Esophagus mucosa (tissue), 1 donor: ENCODE measurements around the gene NME3. TPM values are rescaled to one million over a fixed set of nuclear protein-coding genes. Genes with fewer than 3 reads are reported as not detected.
"Not testable (repeated sequence)": the region's sequence is repeated elsewhere in the genome, so short reads cannot be mapped to it uniquely, and the experiment has no call there.

ENCODE experiments used
- ATAC-seq: fragments of 200-7000 bp; cut with Tn5 transposase; one replicate; pipeline ENCODE4 v1.9.1; 2020
- total RNA-seq: library from RNA; stranded (reverse); gene quantifications from one replicate; pipeline ENCODE4 v1.2.4, GENCODE V29; 2023
- donor health status: DM: yes; HTN: yes; CAD: no.

Gene NME3
- total RNA-seq, 1 donor from 2014 or later, result 29.6 TPM

DNA sequence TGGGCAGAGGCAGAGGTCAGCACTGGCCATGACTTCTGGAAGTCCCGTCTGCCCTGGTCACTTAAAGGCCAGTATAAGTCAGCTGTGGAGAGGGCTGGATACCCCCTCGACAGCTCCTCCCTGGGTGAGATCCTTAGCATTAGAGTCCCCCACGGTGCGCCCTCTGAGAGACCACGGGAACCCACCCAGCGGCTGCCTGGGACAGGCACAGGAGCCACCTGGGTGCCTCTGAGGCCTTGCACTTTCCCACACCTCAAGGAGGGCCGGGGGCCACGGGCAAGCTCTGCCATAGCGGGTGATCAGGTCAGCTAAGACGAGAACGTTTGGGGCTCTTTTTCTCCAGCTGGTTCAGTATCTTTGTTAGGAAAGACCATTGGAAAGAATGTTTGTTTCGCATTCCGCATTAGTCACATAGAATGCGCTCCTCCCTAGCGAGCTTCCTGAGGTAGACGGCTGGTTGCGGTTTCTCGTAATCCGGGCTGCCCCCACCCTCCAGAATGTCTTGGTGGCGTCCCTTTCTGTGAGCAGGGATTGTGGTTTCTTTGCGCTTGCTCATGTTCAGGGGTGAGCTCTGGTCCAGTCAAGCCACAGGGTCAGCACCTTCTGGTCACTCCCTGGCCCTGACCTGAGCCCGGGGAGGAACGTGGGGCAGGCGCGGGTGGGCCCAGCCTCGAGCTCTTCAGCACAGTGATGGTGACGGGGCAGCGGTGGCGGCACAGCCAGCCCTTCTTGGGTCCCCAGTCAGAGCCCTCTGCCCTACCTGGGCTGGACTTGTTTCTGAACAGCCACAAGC is 25.2 kb downstream of the NME3 start:
- no peak for ATAC-seq

DNA sequence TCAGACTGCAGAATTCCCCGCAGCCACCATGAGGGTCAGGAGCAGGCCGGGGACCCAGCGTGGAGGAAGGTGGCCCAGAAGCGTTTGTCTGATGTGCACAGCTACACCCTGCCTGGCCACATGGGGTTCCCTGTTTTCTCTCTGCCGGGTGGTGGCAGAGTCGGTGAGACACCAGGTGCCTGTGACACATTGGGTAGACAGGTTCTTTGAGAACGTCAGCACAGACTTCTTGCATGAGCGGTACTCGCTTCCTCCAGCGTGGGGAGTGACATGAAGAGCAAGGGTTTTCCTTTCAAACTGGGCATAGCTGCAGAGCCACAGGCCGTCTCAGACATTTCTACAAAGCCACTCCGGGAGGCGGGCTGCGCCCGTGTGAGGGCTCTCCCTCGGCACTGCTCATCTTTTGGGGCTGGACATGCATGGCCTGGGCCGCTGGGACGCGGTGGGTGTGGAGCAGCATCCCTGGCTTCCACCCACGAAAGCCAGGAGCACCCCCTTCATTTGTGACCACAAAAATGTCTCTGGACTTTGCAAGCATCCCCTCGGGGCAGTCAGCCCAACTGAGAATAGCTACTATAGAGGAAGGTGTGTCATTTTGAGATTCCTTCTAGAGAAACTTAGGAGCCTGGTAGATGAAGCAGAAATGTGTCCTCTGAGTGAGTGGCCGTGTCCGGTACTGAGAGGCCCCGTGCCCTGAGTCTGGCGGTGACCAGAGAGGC is 26.0 kb downstream of the NME3 start:
- ATAC-seq, result peak; percentile 54

DNA sequence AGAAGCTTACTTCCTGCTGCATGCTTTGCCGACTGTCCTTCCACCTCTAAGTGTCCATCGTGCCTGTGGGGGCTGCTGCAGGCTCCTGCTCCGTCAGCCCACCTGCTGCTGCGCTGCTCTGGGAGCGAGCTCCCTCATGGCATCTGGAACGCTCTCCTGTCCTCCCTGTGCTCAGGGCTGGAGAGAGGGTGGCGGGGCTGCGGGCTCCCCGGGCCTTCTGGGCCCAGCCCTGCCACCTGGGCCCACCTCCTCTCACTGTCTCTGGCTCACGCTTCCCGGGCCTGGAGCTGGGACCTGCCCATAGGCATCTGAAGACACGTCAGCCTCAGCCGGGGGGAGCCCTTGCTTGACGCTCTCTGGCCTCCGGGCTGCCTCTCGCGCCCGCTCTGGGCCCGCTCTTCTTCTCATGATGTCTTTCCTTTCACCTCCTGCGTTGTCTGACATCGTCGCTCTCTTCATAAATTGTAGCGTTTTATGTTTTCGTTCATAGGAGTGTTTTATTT is 27.0 kb downstream of the NME3 start:
- no peak for ATAC-seq

DNA sequence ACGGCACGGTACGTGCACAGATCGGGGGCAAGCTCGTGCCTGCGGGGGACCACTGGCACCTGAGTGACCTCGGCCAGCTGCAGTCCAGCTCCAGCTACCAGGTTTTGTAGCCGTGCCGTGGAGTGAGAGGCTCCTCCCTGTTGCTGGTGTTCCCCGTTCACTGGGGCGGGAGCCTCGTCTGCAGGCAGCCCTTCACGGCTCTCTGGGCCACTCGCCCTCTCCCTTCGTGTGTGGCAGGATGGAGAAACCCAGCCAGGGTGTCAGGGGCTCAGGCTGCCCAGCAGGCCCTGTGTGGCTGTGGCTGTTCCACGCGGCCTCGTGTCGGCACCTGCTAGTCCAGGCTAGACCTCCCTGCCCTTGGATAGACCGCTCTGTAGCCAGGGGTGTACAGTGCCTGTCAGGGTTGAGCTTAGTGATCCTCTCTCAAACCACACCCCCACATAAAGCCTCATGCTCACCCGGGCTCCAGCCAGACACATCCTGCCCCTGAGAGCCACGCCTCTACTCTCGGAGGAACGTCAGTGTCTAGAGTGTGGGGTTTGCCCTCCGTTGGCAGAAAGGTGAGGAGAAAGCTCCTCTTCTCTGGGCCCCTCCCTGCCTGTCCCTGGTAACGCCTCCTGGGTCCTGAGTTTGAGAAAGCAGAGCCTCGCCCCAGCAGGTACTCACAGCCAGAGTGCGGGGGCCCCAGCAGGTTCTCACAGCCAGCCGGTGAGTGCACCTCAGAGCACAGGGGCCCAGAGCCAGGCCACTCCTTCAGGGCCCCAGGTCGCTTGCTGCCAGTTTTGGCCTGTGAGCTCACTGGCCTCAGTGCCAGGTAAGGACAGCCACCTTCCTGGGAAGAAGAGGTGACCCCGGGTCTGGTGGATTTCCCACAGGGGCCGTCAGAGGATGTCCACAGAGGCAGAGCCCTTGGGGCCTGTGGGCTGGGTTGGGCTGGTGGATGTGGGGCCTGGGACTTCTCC is 27.7 kb downstream of the NME3 start:
- ATAC-seq, result peak; percentile 63

DNA sequence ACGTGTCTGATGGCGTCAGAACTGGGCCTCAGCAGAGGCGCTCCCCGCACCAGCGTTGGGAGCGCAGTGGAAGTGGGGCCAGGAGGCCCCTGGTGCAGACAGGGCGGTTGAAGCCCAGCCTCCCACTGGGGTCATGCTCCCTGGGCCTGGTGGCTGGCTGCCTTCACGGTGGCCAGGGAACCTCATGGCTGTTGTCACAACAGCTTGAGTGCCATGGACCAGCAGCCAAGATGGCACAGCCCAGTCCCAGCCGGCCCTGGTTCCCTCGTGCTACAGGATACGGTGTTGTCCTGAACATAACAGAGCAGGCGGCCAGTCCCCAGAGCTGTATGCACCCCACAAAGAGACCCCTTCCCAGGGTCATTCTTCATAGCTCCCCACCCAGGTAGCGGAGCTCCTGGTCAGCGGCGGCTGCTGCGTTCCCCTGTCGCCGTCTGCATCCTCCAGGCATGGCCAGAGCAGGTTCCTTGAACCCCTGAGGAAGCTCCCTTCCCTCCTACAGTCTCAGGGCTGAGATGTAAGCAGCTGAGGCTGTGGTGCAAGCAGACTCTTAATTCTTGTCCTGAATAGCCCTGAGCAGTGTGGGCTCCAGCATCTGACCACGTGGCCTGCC is 29.7 kb downstream of the NME3 start:
- ATAC-seq, result no peak

DNA sequence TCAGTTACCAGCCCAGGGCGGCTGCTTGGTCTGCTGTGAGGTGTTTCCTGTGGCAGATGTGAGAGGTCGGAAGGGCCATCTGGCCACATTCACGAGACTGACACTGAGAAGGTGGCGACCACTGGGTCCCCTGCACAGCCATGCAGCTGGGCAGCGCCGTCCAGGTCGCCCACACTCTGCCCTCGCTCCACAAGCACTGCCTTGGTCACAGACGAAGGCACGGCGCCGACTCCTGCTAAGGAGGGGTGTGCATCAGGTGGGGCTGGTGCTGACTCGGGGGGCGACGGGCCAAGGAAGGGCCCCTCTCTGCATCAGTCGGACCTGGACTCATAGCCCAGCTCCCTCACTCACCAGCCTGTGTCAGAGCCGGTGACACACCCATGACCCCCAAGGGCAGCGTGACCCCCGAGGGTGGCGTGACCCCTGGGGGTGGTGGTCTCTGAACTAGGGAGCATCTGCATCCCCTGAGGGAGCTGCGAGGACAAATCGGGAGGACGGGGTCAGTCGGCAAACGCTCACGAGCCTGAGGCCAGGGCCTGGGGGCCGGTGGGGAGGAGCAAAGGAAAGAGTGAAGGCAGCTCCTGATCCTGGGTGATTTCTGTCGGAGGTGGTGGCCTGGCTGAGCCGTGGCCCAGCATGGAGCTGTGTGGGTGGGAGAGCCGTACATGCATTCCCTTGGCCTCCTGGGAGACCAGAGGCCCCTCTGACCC is 30.4 kb downstream of the NME3 start:
- no peak for ATAC-seq

DNA sequence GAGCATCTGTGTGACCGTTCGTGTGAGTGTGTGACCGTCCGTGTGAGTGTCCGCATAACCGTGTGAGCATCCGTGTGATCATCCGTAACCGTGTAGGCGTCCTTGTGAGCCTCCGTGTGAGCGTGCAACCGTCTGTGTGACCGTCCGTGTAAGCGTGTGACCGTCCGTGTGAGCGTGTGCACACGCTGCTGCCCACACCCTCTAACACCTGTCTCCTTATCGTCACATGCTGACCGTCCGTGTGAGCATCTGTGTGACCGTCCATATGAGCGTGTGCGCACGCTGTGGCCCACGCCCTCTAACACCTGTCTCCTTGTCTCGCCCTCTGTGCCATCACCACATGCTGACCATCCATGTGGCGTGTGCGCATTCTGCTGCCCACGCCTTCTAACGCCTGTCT is 31.1 kb downstream of the NME3 start:
- ATAC-seq, result no peak

DNA sequence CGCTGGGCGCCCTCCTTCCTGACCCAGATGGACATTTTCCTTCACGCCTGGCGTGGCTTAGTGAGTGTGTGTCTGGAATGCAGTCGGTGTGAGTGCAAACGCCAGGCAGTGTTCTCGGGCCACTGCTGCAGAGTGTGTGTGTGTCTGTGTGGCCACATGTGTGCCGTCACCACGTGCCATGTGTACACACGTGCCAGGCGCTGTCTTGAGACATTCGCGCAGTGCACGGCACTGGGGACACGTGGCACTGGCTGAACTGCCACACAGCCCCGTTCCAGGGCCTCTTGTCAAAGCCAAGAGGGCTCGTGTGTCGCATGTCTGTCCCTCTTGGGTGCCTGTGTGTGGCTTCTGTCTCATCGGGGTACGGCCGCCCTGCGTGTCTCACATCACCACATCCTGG is 36.5 kb downstream of the NME3 start:
- peak; percentile 8 for ATAC-seq

DNA sequence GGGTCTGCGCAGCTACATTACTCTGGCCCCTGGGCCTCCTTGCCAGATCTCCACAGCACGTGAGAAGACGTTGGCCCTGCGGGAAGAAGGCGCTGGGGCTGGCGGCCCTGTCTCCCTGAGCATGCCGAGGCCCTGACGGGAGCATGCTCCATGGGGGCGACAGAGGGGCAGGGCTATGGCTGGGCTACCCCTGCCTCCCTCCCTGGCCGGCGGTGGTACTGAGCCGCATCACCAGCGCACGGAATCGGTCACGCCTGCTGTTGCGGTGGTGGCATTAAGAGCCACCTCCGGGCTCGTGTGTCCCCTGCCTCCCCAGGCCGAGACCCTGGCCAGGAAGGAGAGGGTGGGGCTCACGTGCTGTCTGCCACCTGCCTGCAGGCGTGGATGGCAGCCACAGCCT is 37.2 kb downstream of the NME3 start:
- ATAC-seq, result no peak

DNA sequence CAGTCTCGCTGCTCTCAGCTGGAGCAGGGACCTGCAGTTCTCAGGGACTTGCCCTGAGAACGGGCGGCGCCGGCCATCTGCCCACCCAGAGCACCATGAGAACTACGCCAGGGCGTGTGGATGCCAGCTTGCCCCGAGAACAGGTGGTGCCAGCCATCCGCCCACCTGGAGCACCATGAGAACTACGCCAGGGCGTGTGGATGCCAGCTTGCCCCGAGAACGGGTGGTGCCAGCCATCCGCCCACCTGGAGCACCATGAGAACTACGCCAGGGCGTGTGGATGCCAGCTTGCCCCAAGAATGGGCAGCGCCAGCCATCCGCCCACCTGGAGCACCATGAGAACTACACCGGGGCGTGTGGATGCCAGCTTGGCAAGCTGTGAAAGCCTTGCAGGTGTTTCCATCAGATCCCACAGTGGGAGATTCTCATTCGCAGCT is 38.8 kb downstream of the NME3 start:
- ATAC-seq, result not testable (repeated sequence)

DNA sequence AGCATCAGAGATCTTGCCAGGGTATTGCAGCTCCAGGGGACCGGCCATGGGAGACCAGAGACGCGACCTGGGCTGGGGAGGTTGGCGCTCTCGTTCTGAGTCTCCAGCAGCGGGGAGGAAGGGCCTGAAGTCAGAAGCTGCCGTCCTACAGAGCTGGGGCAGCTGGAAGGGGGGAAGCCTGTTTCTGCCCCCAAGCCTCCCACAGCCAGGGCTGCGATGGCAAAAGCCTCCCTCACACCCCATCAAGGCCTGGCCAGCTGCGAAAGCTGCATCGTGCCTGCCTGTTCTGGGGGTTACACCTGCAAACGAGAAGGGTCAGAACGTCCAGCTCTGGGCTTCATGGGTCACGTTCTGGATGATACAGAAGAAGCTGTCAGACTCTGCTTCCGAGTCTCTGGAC is 39.3 kb downstream of the NME3 start:
- no peak for ATAC-seq

DNA sequence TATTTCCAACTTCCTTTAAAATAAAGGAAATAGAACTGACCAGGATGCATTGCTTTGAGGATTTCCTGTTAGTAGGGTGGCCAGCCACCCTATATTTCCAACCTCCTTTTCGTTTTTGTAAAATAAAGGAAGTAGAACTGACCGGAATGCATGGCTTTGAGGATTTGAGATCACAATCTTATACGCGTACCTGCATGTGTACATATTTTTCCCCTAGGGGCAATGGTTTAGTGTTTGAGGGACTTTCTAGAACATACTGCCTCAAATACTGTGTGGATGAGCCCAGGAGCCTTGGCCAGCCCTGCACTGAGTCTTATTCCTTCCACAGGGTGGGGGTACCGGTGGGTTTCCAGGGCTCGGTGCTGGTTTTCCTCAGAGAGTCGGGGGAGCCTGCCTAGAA is 39.7 kb downstream of the NME3 start:
- no peak for ATAC-seq

DNA sequence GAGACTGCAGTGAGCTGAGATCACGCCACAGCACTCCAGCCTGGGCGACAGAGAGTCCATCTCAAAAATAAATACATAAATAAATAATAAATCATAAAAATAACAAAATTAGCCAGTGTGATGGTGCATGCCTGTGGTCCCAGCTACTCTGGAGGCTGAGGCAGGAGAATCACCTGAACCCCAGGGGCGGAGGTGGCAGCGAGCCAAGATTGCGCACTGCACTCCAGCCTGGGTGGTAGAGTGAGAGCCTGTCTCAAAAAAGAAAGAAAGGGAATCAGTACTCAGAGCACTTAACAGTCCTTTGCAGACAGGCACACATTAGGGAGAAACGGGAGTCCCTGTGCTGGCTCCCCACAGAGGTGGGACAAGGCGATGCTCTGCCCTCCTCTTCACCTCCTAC is 40.3 kb downstream of the NME3 start:
- ATAC-seq, result no peak

DNA sequence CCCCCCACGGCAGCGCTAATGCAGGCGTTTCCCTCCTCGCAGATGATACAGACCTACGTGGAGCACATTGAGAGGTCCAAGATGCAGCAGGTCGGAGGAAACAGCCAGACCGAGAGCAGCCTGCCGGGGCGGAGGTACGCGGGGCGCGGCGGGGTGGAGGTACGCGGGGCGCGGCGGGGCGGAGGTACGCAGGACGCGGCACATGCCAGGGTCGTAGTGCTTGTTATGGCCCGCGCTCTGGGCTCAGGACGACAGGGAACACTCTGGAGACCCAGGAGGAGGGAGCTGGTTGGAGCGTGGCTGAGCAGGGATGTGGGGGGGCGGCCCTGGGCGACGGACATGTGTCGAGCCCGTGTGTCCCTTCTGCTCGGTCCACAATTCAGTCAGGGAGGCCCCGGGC is 41.9 kb downstream of the NME3 start:
- ATAC-seq, result no peak

DNA sequence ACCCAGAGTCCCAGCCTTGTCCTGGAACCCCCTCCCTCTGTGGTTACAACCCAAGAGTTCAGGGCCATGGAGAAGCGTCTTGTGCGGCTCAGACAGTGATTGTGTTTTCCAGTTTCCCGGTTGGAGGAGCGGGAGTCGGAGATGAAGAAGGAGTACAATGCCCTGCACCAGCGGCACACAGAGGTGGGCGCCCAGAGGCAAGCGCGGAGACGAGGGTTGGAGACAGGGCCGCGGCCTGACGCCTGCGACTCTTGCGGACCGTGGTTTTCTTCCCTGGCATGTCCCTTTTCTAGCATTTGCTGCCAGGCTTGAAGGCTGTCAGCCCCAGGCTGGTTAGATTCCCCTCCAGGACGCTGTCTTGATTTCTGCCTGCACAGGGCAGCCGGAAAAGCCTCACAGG is 42.3 kb downstream of the NME3 start:
- no peak for ATAC-seq

DNA sequence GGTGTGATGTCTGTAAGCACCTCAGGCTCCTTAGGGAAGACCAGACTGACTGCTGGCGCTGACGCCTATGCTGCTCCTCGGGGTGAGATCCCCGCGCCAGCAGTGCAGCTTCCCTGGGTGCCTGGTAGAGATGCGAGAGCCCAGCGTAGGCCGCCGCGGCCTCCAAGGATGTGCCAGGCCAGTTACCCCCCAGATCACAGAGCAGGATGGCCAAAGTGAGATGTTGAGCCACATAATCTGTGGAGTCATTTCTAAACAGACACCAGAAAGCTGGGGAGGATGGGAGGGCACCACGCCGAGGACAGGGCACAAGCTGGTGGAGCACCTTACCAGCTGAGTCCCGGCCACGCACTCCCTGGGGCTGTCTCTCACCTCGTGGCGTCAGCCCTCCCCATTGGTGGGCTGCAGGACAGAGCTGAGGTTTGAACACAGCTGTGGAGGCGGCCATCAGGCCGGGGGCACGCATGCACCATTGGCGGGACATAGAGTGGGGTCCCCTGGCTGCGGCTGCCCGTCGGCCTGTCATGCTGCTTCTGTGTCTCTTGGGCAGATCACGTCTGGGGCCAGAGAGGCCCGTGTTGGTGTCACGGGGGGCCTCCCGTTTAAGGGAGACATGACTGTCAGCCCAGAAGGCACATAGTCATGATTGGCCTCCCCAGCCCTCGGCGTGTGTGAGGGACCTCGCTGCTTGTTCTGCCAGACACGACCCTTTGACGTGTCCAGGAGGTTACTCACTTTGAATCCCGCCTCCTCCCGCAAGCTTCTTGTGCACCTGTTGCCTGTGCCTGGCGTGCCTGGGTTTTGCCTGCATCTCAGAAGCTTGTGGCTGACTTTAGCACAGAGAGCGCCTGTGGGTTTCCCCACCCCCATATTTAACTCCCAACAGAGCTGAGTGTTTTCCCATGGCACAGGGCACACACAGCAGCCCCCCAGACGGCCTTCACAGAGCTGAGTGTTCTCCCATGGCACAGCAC is 43.4 kb downstream of the NME3 start:
- ATAC-seq, result no peak

DNA sequence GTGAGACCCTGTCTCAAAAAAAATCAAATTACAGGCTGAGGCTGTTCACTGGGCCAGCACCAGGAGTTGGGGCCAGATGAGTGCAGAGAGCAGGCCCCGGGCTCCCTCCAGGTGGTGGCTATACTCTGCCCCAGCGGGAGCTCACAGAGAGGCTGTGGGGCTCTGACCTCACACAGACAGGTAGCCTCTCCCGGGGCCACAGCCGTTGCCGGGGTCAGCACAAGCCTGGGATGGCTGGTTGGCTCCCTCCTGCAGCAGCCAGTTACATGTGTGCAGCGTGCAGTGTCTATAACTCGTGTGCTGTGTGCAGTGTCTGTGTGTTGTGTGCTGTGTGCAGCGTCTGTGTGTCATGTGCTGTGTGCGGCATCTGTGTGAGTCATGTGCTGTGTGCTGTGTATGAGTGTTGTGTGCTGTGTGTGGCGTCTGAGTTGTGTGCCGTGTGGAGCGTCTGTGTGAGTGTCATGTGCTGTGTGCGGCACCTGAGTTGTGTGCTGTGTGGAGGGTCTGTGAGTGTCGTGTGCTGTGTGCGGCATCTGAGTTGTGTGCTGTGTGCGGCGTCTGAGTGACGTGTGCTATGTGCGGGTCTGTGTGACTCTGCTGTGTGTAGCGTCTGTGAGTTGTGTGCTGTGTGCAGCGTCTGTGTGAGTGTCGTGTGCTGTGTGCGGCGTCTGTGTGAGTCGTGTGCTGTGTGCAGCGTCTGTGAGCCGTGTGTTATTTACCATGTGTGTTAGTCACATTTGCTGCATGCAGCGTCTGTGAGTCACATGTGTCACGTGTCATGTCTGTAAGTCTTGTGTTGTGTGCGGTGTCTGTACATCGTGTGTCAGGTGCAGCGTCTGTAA is 44.5 kb downstream of the NME3 start:
- no peak for ATAC-seq

DNA sequence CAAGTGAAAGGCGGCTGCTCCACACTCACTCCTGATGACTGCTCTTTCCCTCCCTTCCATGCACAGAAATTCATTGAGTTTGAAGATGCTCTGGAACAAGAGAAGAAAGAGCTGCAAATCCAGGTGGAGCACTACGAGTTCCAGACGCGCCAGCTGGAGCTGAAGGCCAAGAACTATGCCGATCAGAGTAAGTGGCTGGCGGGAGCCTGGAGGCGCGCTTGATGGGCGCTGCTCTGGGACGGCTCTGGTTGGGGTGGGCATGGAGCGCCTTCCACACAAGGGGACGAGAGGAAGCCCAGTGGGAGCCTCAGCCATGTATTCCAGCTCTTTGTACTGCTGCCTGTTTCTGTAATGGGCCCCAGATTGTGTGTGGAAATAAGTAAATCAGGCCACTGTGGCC is 46.9 kb downstream of the NME3 start:
- ATAC-seq, result no peak

DNA sequence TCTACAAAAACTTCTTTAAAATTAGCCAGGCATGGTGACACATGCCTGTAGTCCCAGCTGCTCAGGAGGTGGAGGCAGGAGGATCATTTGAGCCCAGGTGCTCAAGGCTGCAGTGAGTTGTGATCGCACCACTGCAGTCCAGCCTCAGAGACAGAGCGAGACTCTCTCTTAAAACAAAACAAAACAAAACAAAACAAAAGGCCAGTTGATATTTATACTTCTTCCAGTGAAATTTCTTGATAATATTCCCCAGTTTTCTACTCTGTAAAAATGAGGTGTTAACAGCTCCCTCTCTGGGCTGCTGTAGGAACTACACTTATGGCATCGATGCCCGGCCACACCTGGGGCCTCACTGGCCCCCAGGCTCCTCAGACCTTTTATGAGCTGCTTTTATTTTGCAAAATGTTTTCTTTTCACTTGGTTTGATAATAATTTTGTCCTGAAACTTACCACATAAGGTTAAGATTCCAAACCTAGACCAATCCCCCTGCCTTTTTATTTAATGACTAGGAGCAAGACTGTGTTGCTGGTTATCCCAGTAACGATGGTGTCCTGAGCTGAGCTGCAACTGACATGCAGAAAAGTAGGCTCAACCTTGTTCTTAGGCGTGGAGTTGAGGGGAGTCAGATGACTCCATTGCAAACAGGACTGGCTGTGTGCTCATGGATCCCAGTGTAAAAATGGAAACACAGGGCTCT is 47.7 kb downstream of the NME3 start:
- ATAC-seq, result peak; percentile 41
